Trophoblast cell (in vitro differentiated cells and primary cell): ENCODE results near the gene KATNAL2.
A peak's percentile ranks its signal among the peaks of the same experiment; 100 is the strongest.

Experiments used
- DNase-seq, 2 donors: peaks; one replicate each; pipeline ENCODE4 v3.0.0-alpha.2; 2016
- H2AFZ ChIP-seq: 2 replicates; pipeline ENCODE4 v1.6.1; 2013; ENCODE audit warnings: low read length, moderate library complexity, mild to moderate bottlenecking; ENCODE audit not compliant: insufficient read depth, poor library complexity
- H2AK5ac ChIP-seq: 2 replicates; pipeline ENCODE4 v1.6.1; 2013; ENCODE audit warnings: mild to moderate bottlenecking, low read length
- H2BK120ac ChIP-seq: 2 replicates; pipeline ENCODE4 v1.6.1; 2013; ENCODE audit warnings: low read length, mild to moderate bottlenecking, moderate library complexity; ENCODE audit not compliant: insufficient read depth, poor library complexity
- H2BK12ac ChIP-seq: 2 replicates; pipeline ENCODE4 v1.6.1; 2013; ENCODE audit warnings: mild to moderate bottlenecking, low read length, moderate library complexity
- H2BK5ac ChIP-seq: 2 replicates; pipeline ENCODE4 v1.6.1; 2013; ENCODE audit warnings: low read length, low read depth, moderate library complexity, mild to moderate bottlenecking; ENCODE audit not compliant: poor library complexity
- H3K14ac ChIP-seq: 2 replicates; pipeline ENCODE4 v1.6.1; 2013; ENCODE audit warnings: mild to moderate bottlenecking, low read length
- H3K18ac ChIP-seq: 2 replicates; pipeline ENCODE4 v1.6.1; 2013; ENCODE audit warnings: mild to moderate bottlenecking, low read length
- H3K23ac ChIP-seq: 2 replicates; pipeline ENCODE4 v1.6.1; 2013; ENCODE audit warnings: low read length
- H3K27ac ChIP-seq: 2 replicates; pipeline ENCODE4 v1.5.1; 2013; ENCODE audit warnings: low read depth, mild to moderate bottlenecking, inconsistent platforms, low read length, moderate library complexity
- H3K27me3 ChIP-seq: 2 replicates; pipeline ENCODE4 v1.6.1; 2013; ENCODE audit warnings: inconsistent platforms, mild to moderate bottlenecking, low read length, moderate library complexity; ENCODE audit not compliant: insufficient read depth
- H3K36me3 ChIP-seq, 2 experiments: 1 replicate in 1 of 2; 2 replicates in 1 of 2; pipeline ENCODE4 v1.6.1; 2013; ENCODE audit warnings: low read length in 2 of 2, mild to moderate bottlenecking in 2 of 2, moderate library complexity in 1 of 2; ENCODE audit not compliant: insufficient read depth in 2 of 2, control insufficient read depth in 1 of 2
- H3K4ac ChIP-seq: 2 replicates; pipeline ENCODE4 v1.6.1; 2013; ENCODE audit warnings: low read depth, mild to moderate bottlenecking, low read length, moderate library complexity
- H3K4me1 ChIP-seq, 2 experiments: 1 replicate in 1 of 2; 2 replicates in 1 of 2; pipeline ENCODE4 v1.6.1; 2013; ENCODE audit warnings: low read length in 2 of 2, mild to moderate bottlenecking in 2 of 2, moderate library complexity in 1 of 2; ENCODE audit not compliant: insufficient read depth in 2 of 2, control insufficient read depth in 1 of 2
- H3K4me2 ChIP-seq: 2 replicates; pipeline ENCODE4 v1.6.1; 2013; ENCODE audit warnings: inconsistent platforms, mild to moderate bottlenecking, low read length, moderate library complexity
- H3K4me3 ChIP-seq: 2 replicates; pipeline ENCODE4 v1.5.1; 2013; ENCODE audit warnings: mild to moderate bottlenecking, low read depth, low read length, inconsistent platforms
- H3K79me1 ChIP-seq: one replicate; pipeline ENCODE4 v1.6.1; 2013; ENCODE audit warnings: low read length
- H3K79me2 ChIP-seq: 2 replicates; pipeline ENCODE4 v1.6.1; 2013; ENCODE audit warnings: low read length, mild to moderate bottlenecking; ENCODE audit not compliant: control insufficient read depth, insufficient read depth, poor library complexity
- H3K9ac ChIP-seq: 2 replicates; pipeline ENCODE4 v1.6.1; 2013; ENCODE audit warnings: mild to moderate bottlenecking, low read length
- H3K9me3 ChIP-seq: 2 replicates; pipeline ENCODE4 v1.6.1; 2013; ENCODE audit warnings: low read depth, mild to moderate bottlenecking, control low read depth, inconsistent platforms, low read length; ENCODE audit not compliant: insufficient read depth
- H4K12ac ChIP-seq: 2 replicates; pipeline ENCODE4 v1.6.1; 2013; ENCODE audit warnings: low read depth, mild to moderate bottlenecking, low read length, moderate library complexity
- H4K8ac ChIP-seq: 2 replicates; pipeline ENCODE4 v1.6.1; 2013; ENCODE audit warnings: low read depth, mild to moderate bottlenecking, low read length, moderate library complexity
- H4K91ac ChIP-seq: one replicate; pipeline ENCODE4 v1.6.1; 2013; ENCODE audit warnings: low read depth, mild to moderate bottlenecking, low read length, moderate library complexity
- WGBS: extraction: QIAGEN DNeasy Blood & Tissue Kit; methylation state at CpG from one replicate; pipeline ENCODE4 v1.1.7; 2013; ENCODE audit warnings: missing lambda C conversion rate; ENCODE audit not compliant: insufficient read length, insufficient coverage; ENCODE audit errors: extremely low coverage; 5-methylcytosine and 5-hydroxymethylcytosine counted together

KATNAL2 gene

GRCh38 chr18:46939337-46939963 is 22.0 kb downstream of the KATNAL2 start:
- Histone ChIP-seq H3K27me3 (no peaks in the 10 kb centered on the region), H2BK5ac (no peak overlapping the region), H3K18ac (no peak overlapping the region), H3K23ac (no peak overlapping the region), H3K4me3 (no peak overlapping the region), H3K79me1 (no peaks in the 10 kb centered on the region), H3K4me1 (peaks cover 2% of the 10 kb centered on the region in 2 experiments), H3K27ac (no peak overlapping the region), H3K36me3 (no peaks in the 10 kb centered on the region), H3K4ac (no peak overlapping the region), H3K9ac (no peak overlapping the region), H3K9me3 (no peaks in the 10 kb centered on the region), H4K12ac (no peak overlapping the region), H2BK12ac (no peak overlapping the region), H2AK5ac (no peak overlapping the region), H4K8ac (no peak overlapping the region), H2BK120ac (no peak overlapping the region), H3K79me2 (no peaks in the 10 kb centered on the region), H3K14ac (no peak overlapping the region), H3K4me2 (no peak overlapping the region), H4K91ac (no peak overlapping the region), H2AFZ (no peak overlapping the region)
- peak in 1 of 2 donors; percentile 35 for DNase-seq
- no CpG with 5 or more reads among the region's 1 CpG for WGBS

DNA sequence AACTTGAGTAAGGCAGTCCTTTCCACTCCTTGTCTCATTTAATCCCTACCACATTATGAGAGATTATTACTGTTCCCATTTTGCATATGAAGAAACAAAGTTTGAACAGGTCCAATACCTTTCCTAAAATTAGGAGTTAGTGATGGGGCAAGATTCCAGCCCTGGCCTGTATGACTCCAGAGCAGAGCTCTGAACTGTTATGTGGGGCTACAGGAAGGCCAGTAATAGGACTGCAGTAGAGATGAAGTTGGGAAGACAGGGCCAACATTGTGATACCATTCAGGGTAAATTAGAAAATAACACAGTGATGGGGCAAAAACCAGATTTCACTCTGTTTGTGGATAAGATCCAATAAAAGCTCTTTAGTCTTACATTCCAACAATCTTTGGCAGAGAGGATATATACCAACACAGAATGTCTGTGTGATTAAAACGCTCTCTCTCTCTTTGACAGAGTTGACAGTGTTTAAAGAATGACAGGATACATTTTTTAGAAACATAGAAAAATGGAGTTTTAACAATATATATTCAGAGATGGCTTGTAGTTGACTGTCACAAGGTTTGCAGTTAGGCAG is 22.7 kb downstream of the KATNAL2 start:
- H3K79me2 ChIP-seq = no peaks in the 10 kb centered on the region

GRCh38 chr18:46942646-46943045 is 25.2 kb downstream of the KATNAL2 start:
- H2BK12ac ChIP-seq = no peak overlapping the region
- no peak overlapping the region for H2AK5ac ChIP-seq
- H2AFZ ChIP-seq = no peak overlapping the region
- H3K4me1 ChIP-seq = peaks cover 2% of the 10 kb centered on the region in 2 experiments
- no peak overlapping the region for H4K12ac ChIP-seq
- H2BK5ac ChIP-seq = no peak overlapping the region
- no peak overlapping the region for H2BK120ac ChIP-seq
- no peak overlapping the region for H3K4me3 ChIP-seq
- no peak overlapping the region for H3K4ac ChIP-seq
- DNase-seq = no peak
- no peaks in the 10 kb centered on the region for H3K36me3 ChIP-seq
- H3K18ac ChIP-seq = no peak overlapping the region
- no peak overlapping the region for H4K8ac ChIP-seq
- no peak overlapping the region for H4K91ac ChIP-seq
- H3K9me3 ChIP-seq = no peaks in the 10 kb centered on the region
- no peaks in the 10 kb centered on the region for H3K79me2 ChIP-seq
- no peaks in the 10 kb centered on the region for H3K79me1 ChIP-seq
- no peak overlapping the region for H3K27ac ChIP-seq
- no peaks in the 10 kb centered on the region for H3K27me3 ChIP-seq
- no peak overlapping the region for H3K23ac ChIP-seq
- no peak overlapping the region for H3K9ac ChIP-seq
- no CpG with 5 or more reads among the region's 2 CpGs for whole genome bisulfite sequencing
- H3K14ac ChIP-seq = no peak overlapping the region
- H3K4me2 ChIP-seq = no peak overlapping the region

More for the DNA sequence above, 22.7 kb downstream of the KATNAL2 start:
- Histone ChIP-seq H3K14ac (no peak overlapping the region), H3K4me2 (no peak overlapping the region), H4K12ac (no peak overlapping the region), H3K79me1 (no peaks in the 10 kb centered on the region), H3K18ac (no peak overlapping the region), H3K27ac (peak overlapping the region; percentile 61), H4K8ac (no peak overlapping the region), H3K23ac (no peak overlapping the region), H4K91ac (no peak overlapping the region), H3K4ac (no peak overlapping the region), H2BK5ac (peak overlapping the region; percentile 59), H2BK120ac (peak overlapping the region; percentile 62), H3K9me3 (no peaks in the 10 kb centered on the region), H3K36me3 (no peaks in the 10 kb centered on the region), H2BK12ac (no peak overlapping the region), H3K4me1 (peaks cover 2% of the 10 kb centered on the region in 2 experiments), H2AFZ (no peak overlapping the region), H3K4me3 (no peak overlapping the region), H3K27me3 (no peaks in the 10 kb centered on the region), H3K9ac (no peak overlapping the region), H2AK5ac (no peak overlapping the region)
- WGBS = no CpG with 5 or more reads among the region's 1 CpG
- no peak for DNase-seq

- no CpG with 5 or more reads among the region's 32 CpGs for WGBS
- peak overlapping the region; percentile 76 for H3K4me3 ChIP-seq
- no peaks in the 10 kb centered on the region for H3K27me3 ChIP-seq
- no peak overlapping the region for H2BK120ac ChIP-seq
- H3K14ac ChIP-seq = no peak overlapping the region
- H2BK5ac ChIP-seq = no peak overlapping the region
- no peaks in the 10 kb centered on the region for H3K4me1 ChIP-seq
- H3K9me3 ChIP-seq = no peaks in the 10 kb centered on the region
- H2AK5ac ChIP-seq = no peak overlapping the region
- H4K12ac ChIP-seq = no peak overlapping the region
- H4K91ac ChIP-seq = peak overlapping the region; percentile 26
- H3K79me2 ChIP-seq = no peaks in the 10 kb centered on the region
- H3K9ac ChIP-seq = peak overlapping the region; percentile 1
- H3K23ac ChIP-seq = no peak overlapping the region
- H3K18ac ChIP-seq = no peak overlapping the region
- H3K4me2 ChIP-seq = peak overlapping the region; percentile 72
- H3K36me3 ChIP-seq = no peaks in the 10 kb centered on the region
- no peaks in the 10 kb centered on the region for H3K79me1 ChIP-seq
- DNase-seq = no peak
- H2BK12ac ChIP-seq = no peak overlapping the region
- peak overlapping the region; percentile 90 for H4K8ac ChIP-seq
- no peak overlapping the region for H3K27ac ChIP-seq
- H2AFZ ChIP-seq = peak overlapping the region; percentile 97
- no peak overlapping the region for H3K4ac ChIP-seq
Measured at GRCh38 chr18:46946656-46947282, 29.4 kb downstream of the KATNAL2 start.
